ENCODE measurements around the gene RPH3AL. TPM values are rescaled to one million over a fixed set of nuclear protein-coding genes. Genes with fewer than 3 reads are reported as not detected.
"Not testable (repeated sequence)": the region's sequence is repeated elsewhere in the genome, so short reads cannot be mapped to it uniquely, and the experiment has no call there.

The RPH3AL gene
- total and polyA plus RNA-seq, 2 experiments from 2014 or later = 13.8 to 39.0 TPM

DNA sequence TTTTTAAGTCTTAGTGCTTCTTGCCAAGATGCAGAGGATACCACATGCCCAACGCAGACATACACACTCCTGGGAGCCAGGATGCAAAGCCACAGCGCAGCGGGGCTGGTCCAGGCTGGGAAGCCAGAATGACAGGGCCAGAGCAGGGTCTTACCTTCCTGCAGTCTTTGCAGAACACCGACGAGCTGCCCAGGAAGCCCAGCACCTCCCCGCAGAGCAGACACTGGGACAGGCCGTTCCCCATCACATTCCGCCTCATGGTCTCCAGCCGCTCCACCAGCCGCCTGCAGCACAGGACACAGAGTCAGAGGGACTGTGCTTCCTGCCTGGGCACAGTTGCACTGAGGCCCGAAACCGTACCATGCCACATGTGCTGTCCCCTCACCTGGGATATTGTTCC lies 33.3 kb downstream of the RPH3AL start:
- TF ChIP-seq, protein P1, sequence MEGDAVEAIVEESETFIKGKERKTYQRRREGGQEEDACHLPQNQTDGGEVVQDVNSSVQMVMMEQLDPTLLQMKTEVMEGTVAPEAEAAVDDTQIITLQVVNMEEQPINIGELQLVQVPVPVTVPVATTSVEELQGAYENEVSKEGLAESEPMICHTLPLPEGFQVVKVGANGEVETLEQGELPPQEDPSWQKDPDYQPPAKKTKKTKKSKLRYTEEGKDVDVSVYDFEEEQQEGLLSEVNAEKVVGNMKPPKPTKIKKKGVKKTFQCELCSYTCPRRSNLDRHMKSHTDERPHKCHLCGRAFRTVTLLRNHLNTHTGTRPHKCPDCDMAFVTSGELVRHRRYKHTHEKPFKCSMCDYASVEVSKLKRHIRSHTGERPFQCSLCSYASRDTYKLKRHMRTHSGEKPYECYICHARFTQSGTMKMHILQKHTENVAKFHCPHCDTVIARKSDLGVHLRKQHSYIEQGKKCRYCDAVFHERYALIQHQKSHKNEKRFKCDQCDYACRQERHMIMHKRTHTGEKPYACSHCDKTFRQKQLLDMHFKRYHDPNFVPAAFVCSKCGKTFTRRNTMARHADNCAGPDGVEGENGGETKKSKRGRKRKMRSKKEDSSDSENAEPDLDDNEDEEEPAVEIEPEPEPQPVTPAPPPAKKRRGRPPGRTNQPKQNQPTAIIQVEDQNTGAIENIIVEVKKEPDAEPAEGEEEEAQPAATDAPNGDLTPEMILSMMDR (IDR thresholded peaks at IDR 0.05; ENCODE audit: low read depth, low read length) = no peak
- peaks cover 29% of the 10 kb centered on the region for H3K4me1 ChIP-seq (ENCODE audit: low read depth)

DNA sequence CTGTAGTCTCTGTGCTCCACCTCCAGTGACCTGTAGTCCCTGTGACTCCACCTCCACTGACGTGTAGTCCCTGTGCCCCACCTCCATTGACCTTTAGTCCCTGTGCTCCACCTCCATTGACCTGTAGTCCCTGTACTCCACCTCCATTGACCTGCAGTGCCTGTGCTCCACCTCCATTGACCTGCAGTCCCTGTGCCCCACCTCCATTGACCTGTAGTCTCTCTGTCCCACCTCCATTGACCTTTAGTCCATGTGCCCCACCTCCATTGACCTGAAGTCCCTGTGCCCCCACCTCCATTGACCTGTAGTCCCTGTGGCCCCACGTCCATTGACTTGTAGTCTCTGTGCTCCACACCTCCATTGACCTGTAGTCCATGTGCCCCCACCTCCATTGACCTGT lies 35.5 kb downstream of the RPH3AL start:
- peaks cover 17% of the 10 kb centered on the region for H3K4me1 ChIP-seq (ENCODE audit: low read depth)
- H3K9me3 ChIP-seq (ENCODE audit: low read depth); H3K4me3 ChIP-seq; H3K27ac ChIP-seq; DNase-seq (ENCODE audit: low read depth in 1 of 2, low spot score in 1 of 2); H3K27me3 ChIP-seq; H3K36me3 ChIP-seq: not testable (repeated sequence)

More for the DNA sequence above, 33.3 kb downstream of the RPH3AL start:
- H3K27ac ChIP-seq = no peak overlapping the region
- H3K36me3 ChIP-seq = no peaks in the 10 kb centered on the region
- H3K9me3 ChIP-seq (ENCODE audit: low read depth) = no peaks in the 10 kb centered on the region
- H3K27me3 ChIP-seq = no peaks in the 10 kb centered on the region
- DNase-seq (ENCODE audit: low read depth in 1 of 2, low spot score in 1 of 2) = no peak
- H3K4me3 ChIP-seq = no peak overlapping the region

DNA sequence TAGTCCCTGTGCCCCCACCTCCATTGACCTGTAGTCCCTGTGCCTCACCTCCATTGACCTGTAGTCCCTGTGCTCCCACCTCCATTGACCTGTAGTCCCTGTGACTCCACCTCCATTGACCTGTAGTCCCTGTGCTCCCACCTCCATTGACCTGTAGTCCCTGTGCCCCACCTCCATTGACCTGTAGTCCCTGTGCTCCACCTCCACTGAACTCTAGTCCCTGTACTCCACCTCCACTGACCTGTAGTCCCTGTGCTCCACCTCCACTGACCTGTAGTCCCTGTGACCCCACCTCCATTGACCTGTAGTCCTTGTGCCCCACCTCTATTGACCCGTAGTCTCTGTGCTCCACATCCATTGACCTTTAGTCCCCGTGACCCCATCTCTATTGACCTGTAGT lies 37.2 kb downstream of the RPH3AL start:
- H3K27ac ChIP-seq; H3K27me3 ChIP-seq; H3K36me3 ChIP-seq; H3K4me3 ChIP-seq; H3K4me1 ChIP-seq (ENCODE audit: low read depth); DNase-seq (ENCODE audit: low read depth in 1 of 2, low spot score in 1 of 2); H3K9me3 ChIP-seq (ENCODE audit: low read depth): not testable (repeated sequence)

DNA sequence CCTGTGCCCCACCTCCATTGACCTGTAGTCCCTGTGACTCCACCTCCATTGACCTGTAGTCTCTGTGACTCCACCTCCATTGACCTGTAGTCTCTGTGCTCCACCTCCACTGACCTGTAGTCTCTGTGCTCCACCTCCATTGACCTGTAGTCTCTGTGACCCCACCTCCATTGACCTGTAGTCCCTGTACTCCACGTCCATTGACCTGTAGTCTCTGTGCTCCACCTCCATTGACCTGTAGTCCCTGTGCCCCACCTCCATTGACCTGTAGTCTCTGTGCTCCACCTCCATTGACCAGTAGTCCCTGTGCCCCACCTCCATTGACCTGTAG lies 38.0 kb downstream of the RPH3AL start:
- H3K27me3 ChIP-seq; H3K9me3 ChIP-seq (ENCODE audit: low read depth); H3K36me3 ChIP-seq; H3K4me3 ChIP-seq; H3K4me1 ChIP-seq (ENCODE audit: low read depth); H3K27ac ChIP-seq; DNase-seq (ENCODE audit: low read depth in 1 of 2, low spot score in 1 of 2): not testable (repeated sequence)

DNA sequence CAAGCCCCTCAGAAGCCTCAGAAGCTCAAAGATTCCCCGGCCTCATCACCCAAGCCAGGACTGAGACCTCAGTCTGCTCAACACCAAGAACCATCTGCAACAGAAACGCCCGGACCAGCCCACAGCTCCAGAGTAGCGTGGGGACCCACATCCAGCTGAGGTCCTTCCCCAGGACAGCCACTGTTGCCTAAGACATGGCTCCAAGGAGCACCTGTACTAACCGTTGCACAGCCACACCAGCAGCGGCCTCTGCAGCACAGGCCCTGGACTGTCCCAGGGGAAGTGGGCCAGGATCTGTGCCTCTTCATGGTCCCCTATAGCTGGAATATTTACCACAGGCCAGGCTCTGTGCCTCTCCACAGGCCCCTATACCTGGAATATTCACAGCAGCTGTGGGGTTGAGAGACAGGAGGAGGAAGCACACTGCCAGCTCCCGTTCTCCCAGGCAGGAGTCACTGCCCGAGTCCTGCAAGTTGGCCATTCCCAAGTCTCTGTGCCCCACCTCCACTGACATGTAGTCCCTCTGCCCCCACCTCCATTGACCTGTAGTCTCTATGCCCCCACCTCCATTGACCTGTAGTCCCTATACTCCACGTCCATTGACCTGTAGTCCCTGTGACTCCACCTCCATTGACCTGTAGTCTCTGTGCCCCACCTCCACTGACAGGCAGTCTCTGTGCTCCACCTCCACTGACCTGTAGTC lies 38.5 kb downstream of the RPH3AL start:
- TF ChIP-seq, protein P1 (IDR thresholded peaks at IDR 0.05; ENCODE audit: low read depth, low read length) = no peak
- Histone ChIP-seq H3K4me3 (no peak overlapping the region), H3K36me3 (no peaks in the 10 kb centered on the region), H3K4me1 (ENCODE audit: low read depth) (no peaks in the 10 kb centered on the region), H3K27ac (no peak overlapping the region), H3K27me3 (no peaks in the 10 kb centered on the region), H3K9me3 (ENCODE audit: low read depth) (no peaks in the 10 kb centered on the region)
- DNase-seq (ENCODE audit: low read depth in 1 of 2, low spot score in 1 of 2) = no peak

DNA sequence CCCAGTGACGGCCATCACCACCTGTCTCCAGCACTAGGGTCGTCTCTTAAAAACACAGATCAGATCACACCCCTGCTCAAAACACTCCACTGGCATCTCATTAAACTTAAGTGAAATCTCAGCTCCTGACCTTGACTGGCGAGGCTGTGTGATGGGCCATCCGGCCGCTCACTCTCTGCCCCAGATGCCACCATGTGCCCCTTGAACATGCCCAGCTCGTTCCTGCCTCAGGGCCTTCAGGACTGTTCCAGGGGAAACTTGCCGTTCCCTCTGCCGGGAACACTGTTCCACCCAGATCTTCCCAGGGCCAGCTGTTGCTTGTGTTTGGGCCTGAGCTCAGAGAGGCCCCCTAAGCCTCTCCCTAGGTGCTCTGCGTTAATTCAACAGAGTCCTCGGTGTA lies 39.4 kb downstream of the RPH3AL start:
- no peaks in the 10 kb centered on the region for H3K27me3 ChIP-seq
- H3K36me3 ChIP-seq = no peaks in the 10 kb centered on the region
- H3K4me3 ChIP-seq = no peak overlapping the region
- H3K9me3 ChIP-seq (ENCODE audit: low read depth) = no peaks in the 10 kb centered on the region
- no peaks in the 10 kb centered on the region for H3K4me1 ChIP-seq (ENCODE audit: low read depth)
- no peak for DNase-seq (ENCODE audit: low read depth in 1 of 2, low spot score in 1 of 2)
- TF ChIP-seq, protein P1 (IDR thresholded peaks at IDR 0.05; ENCODE audit: low read depth, low read length) = no peak
- no peak overlapping the region for H3K27ac ChIP-seq

DNA sequence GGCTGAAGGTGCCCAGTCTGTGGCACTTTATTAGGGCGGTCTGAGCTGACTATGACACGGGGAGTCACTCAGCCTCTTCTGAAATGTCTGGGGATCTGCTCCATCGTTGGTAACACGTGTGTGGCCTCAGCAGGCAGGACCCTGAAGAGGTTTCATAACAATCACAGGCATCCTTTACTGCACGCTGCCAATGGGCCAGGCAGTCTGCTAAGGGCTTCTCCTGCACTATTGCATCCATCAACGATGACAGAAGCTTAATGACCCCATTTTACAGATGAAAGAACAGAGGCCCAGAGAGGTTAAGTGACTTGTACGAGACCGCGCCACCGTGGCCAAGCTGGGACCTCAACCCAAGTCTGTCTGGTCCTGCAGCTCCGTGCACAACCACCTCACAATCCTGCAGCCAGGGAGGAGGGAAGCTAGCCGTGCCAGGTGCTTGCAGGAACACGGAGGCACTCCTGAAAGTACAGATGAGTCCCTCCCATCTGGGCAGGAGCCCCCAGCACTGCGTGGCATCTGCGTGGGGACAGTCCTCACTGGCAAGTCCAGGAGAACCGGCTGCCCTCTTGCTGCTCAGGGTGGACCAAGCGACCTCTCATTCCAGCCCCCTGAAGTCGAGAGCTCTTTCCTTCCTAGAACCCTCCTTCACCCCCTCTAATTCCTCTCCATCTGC lies 40.0 kb downstream of the RPH3AL start:
- no peaks in the 10 kb centered on the region for H3K36me3 ChIP-seq
- no peak overlapping the region for H3K27ac ChIP-seq
- H3K27me3 ChIP-seq = no peaks in the 10 kb centered on the region
- no peak for DNase-seq (ENCODE audit: low read depth in 1 of 2, low spot score in 1 of 2)
- TF ChIP-seq, protein P1 (IDR thresholded peaks at IDR 0.05; ENCODE audit: low read depth, low read length) = no peak
- no peak overlapping the region for H3K4me3 ChIP-seq
- H3K9me3 ChIP-seq (ENCODE audit: low read depth) = no peaks in the 10 kb centered on the region
- no peaks in the 10 kb centered on the region for H3K4me1 ChIP-seq (ENCODE audit: low read depth)
